BLaER1 (cell line): Measurements from ENCODE around the gene ZNF831.

Experiments used
- H3K27ac ChIP-seq: shearing (Covaris generic); formaldehyde crosslinking; 2 replicates; pipeline ENCODE4 v1.8.1; 2022
- H3K27me3 ChIP-seq: shearing (Covaris generic); formaldehyde crosslinking; 2 replicates; pipeline ENCODE4 v1.8.1; 2022
- H3K36me3 ChIP-seq: shearing (Covaris generic); formaldehyde crosslinking; 2 replicates; pipeline ENCODE4 v1.8.1; 2022
- H3K4me1 ChIP-seq: shearing (Covaris generic); formaldehyde crosslinking; 2 replicates; pipeline ENCODE4 v1.8.1; 2022
- H3K4me2 ChIP-seq: shearing (Covaris generic); formaldehyde crosslinking; 2 replicates; pipeline ENCODE4 v1.8.1; 2022
- H3K4me3 ChIP-seq: shearing (Covaris generic); formaldehyde crosslinking; 2 replicates; pipeline ENCODE4 v1.8.1; 2022
- H3K9ac ChIP-seq: shearing (Covaris generic); formaldehyde crosslinking; 2 replicates; pipeline ENCODE4 v1.8.1; 2022
- H3K9me3 ChIP-seq: shearing (Covaris generic); formaldehyde crosslinking; 2 replicates; pipeline ENCODE4 v1.8.1; 2022
- H4K20me1 ChIP-seq: shearing (Covaris generic); formaldehyde crosslinking; 2 replicates; pipeline ENCODE4 v1.8.1; 2022
- Cebpa-rat ChIP-seq: shearing (Covaris generic); IDR thresholded peaks from 2 replicates; pipeline ENCODE4 v1.8.1; 2022

Gene ZNF831

DNA sequence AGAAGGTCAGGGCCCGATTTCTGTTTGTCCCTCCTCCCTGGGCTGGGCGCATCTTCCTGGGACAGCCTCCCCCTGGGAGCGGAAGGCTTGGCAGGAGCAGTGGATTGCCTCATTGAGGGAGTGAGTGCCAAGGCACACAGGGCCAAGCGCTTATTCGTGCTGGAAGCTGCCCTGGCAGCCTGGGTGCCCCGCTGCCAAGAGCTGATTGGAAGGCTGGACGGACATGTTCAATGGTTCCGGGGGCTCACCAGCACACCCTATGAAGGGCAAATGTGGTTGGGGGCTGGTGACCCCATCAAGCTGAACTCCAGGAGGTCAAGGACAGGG, 10.3 kb upstream of the ZNF831 start:
- Histone ChIP-seq H3K9me3 (no peaks in the 10 kb centered on the region), H3K9ac (no peak overlapping the region), H3K36me3 (no peaks in the 10 kb centered on the region), H3K27me3 (no peaks in the 10 kb centered on the region), H3K4me1 (peaks cover 73% of the 10 kb centered on the region), H3K4me2 (peak overlapping the region; percentile 74), H3K4me3 (no peak overlapping the region), H4K20me1 (no peaks in the 10 kb centered on the region), H3K27ac (no peak overlapping the region)
- TF ChIP-seq Cebpa-rat: no peak

DNA sequence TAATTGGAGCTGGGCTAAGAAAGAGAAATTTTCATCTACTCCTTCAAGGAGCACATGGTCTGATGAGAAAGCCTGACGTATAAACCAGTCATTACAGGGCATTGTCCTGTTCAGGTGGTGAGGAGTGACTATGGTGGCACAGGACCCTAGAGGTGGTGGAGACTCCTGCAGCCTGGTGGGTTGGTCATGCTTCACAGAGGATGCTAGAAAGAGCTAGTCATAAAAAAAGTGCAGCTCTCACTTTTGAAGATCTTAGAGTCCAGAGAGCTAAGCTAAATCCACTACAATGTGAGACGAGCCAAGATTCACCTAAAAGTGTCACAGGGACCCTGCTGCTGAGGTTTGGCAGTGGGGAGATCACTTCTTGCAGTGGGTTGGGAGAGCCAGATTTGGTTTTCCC, 9.8 kb upstream of the ZNF831 start:
- Histone ChIP-seq H3K36me3 (no peaks in the 10 kb centered on the region), H3K27ac (no peak overlapping the region), H3K4me3 (no peak overlapping the region), H3K9me3 (no peaks in the 10 kb centered on the region), H3K27me3 (no peaks in the 10 kb centered on the region), H3K4me2 (peak overlapping the region; percentile 74; the same call in 1 of the 2 replicates), H3K4me1 (peaks cover 75% of the 10 kb centered on the region), H3K9ac (no peak overlapping the region), H4K20me1 (no peaks in the 10 kb centered on the region)
- no peak for TF ChIP-seq Cebpa-rat

DNA sequence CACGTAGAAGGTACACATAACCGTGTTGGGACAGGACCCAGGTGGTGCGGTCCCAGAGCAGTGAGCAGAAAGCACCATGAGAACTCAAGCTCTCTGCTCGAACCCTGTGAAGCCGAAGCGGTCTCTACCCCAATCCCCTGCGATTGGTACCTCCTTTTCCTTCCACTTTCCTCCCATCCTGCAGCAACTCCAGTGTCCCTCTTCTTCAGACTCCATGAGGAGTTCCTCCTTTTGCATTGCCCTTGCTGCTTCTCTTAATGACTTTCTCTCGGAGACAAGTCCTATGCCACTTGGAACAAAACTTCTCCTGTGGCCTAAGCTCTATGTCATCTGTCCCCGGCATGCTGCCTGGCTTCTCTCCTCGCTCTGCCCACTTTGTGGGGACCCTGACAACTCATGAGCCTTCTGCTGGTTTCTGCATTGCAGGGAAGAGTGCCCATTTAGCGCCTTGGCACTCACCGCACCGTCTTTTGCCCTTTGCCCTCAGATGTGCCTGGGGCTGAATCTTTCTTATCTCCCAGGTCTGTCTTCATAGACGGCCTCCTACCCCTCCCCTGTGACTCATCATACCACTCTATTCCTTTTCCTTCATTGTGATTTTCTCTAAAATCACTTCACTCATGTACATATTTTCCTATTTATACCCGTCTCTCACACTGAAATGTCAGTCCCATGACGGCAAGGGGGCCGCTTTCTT, 9.2 kb upstream of the ZNF831 start:
- Histone ChIP-seq H3K27ac (no peak overlapping the region), H3K4me3 (no peak overlapping the region), H3K4me1 (peaks cover 75% of the 10 kb centered on the region), H3K9me3 (no peaks in the 10 kb centered on the region), H3K4me2 (peak overlapping the region; percentile 74; the same call in 1 of the 2 replicates), H3K36me3 (no peaks in the 10 kb centered on the region), H3K27me3 (no peaks in the 10 kb centered on the region), H4K20me1 (no peaks in the 10 kb centered on the region), H3K9ac (no peak overlapping the region)
- TF ChIP-seq Cebpa-rat: no peak

DNA sequence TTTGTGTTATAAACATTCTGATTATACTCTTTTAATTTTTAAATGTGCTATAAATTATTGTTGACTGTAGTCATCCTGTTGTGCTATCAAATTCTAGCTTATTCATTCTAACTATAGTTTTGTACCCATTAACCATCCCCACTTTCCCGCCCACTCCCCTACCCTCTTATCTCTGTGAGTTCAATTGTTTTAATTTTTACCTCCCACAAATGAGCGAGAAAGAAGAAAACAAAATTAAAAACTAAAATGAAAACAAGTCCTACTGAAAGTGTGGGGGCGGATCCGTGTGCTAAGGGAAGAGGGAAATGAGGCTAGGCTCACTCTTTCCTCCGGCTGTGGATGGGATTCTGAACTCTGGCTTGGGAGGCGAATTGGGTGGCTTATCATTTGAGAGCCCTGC, 6.6 kb upstream of the ZNF831 start:
- Histone ChIP-seq H3K27me3 (no peaks in the 10 kb centered on the region), H3K4me1 (peaks cover 74% of the 10 kb centered on the region), H3K27ac (no peak overlapping the region), H3K4me3 (no peak overlapping the region), H3K9me3 (no peaks in the 10 kb centered on the region), H4K20me1 (no peaks in the 10 kb centered on the region), H3K4me2 (no peak overlapping the region), H3K36me3 (no peaks in the 10 kb centered on the region), H3K9ac (no peak overlapping the region)
- TF ChIP-seq Cebpa-rat: no peak

DNA sequence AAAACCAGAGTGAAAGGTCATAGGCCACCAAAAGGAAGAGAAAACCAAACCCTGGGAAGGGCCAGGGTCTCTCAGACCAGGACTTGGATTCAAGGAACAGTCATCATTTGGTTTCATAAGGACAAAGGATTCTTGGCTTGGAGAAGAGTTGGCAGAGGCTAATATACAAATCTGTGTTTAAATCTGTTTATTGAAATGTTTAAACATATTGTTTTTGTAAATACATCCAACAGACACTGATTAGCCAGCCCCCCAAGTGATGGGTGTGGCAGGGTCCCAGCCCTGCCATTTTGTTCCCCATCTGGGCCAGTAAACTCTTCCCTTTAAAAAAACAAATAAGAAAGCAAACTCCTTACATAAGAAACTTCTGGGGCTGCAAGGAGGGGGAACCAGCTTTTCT, 6.1 kb upstream of the ZNF831 start:
- Histone ChIP-seq H3K4me2 (no peak overlapping the region), H3K4me1 (peaks cover 69% of the 10 kb centered on the region), H3K9ac (no peak overlapping the region), H3K9me3 (peaks cover 3% of the 10 kb centered on the region), H3K36me3 (no peaks in the 10 kb centered on the region), H3K27ac (no peak overlapping the region), H3K4me3 (no peak overlapping the region), H3K27me3 (no peaks in the 10 kb centered on the region), H4K20me1 (no peaks in the 10 kb centered on the region)
- TF ChIP-seq Cebpa-rat: no peak

DNA sequence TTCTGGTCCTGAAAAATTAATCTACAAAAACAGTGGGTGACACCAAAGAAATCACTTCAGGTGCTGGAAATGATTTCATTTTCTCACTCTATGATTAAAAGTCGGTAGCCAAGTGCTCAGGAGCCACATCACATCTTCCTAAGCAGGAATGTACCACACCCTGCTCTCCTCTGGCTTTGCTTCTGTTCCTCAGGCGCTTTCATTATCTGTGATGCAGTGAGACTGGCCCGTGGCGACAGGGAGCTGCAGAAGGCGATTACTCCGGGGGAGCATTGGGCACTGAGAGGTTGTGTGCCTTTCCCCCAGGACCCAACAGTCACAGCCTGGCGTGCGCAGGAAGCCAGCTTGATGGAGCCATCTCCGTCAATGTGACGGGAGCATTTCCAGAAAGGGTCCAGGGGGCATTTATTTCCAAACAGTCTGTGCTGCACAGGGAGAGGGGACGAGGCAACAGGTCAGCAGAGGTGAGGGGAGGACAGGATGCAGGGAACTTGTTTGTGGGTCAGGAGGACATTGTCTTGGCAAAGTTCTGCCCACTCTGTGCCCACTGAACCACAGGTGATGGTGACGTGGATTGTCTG, 5.6 kb upstream of the ZNF831 start:
- Histone ChIP-seq H3K27ac (no peak overlapping the region), H3K4me3 (no peak overlapping the region), H4K20me1 (no peaks in the 10 kb centered on the region), H3K4me2 (peak overlapping the region; percentile 87), H3K9me3 (peaks cover 5% of the 10 kb centered on the region), H3K27me3 (no peaks in the 10 kb centered on the region), H3K36me3 (no peaks in the 10 kb centered on the region), H3K4me1 (peaks cover 67% of the 10 kb centered on the region), H3K9ac (no peak overlapping the region)
- TF ChIP-seq Cebpa-rat: no peak

DNA sequence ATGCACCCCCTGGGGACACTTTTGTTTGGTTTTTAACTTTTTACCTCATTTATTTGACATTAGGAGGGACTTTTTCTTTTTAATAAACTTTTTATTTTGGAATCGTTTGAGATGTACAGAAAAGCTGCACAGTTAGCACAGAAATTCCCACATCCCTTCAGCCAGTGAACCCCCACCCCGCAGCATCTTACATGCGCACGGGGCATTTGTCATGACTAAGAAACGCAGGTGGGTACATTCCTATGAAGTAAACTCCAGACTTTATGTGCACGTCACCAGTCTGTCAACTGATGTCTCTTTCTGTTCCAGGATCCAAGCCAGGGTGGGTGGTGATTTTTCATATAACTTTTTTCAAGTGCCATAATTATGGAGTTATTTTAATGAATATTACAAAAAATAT, 4.9 kb upstream of the ZNF831 start:
- H3K36me3 ChIP-seq: no peaks in the 10 kb centered on the region
- TF ChIP-seq Cebpa-rat: no peak
- no peak overlapping the region for H3K4me3 ChIP-seq
- peaks cover 5% of the 10 kb centered on the region for H3K9me3 ChIP-seq
- H3K27ac ChIP-seq: no peak overlapping the region
- H3K4me1 ChIP-seq: peaks cover 67% of the 10 kb centered on the region
- no peaks in the 10 kb centered on the region for H4K20me1 ChIP-seq
- peak overlapping the region; percentile 87 for H3K4me2 ChIP-seq
- no peak overlapping the region for H3K9ac ChIP-seq
- no peaks in the 10 kb centered on the region for H3K27me3 ChIP-seq

DNA sequence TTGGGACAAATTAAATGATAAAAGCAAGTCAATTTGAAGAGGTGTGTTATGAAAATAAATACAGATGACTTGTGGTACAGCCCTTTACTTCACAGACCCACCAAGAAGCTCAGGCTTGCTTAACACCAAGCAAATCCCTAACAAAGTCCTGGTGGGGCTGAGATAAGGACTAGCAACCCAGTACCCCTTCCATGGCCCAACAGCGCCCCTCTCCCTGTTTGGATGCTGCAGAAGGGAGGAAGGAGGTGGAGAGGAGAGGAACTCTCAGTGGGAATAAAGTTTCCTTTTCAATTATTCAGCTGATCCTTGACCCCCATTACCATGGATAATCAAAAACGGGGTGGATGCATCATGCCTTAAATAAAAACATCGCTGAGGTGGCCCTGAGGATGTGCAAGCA, 4.5 kb upstream of the ZNF831 start:
- no peak for TF ChIP-seq Cebpa-rat

DNA sequence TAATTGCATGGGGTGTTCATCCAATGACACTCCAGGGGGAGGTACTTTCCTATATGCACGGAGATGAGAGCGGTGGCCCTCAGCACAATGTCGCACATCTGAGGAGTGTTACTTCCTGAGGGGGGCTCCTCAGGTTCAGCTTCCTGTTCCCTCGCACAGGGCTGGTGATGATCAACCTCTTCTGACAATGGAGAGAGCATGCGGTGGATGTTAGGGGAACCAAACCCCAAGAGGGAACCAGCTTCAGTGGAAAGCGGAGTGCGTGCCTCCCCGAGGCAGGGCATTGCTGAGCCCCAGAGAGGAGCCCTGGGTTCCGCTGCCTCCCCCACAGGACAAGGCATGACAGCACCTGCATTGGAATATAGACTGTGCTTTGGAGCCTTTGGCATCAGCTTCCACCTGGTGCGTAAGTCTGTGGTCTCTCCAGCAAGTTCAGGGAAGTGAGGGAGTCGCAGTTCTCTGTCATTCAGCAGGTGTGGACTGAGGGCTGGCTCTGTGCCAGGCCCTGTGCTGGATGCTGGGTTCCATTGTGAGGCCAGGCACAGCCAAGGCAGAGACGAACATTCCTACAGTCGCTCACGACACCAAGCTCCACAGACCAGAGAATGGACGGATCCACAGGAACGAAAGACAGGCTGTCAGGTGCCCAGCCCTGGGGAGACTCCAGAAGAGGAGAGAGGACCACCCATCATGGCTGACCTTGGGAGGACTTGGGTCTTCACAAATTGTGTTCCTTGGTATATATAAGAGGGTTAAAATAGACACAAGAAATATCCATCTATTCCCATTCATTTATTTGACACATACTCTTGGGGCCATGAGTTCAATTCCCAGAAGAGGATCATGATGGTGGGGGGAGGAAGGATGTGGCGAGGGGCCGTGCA, 3.9 kb upstream of the ZNF831 start:
- TF ChIP-seq Cebpa-rat: no peak
- no peaks in the 10 kb centered on the region for H3K36me3 ChIP-seq
- peak overlapping the region; percentile 69 for H3K27ac ChIP-seq
- H3K4me3 ChIP-seq: peak overlapping the region; percentile 43
- peaks cover 63% of the 10 kb centered on the region for H3K4me1 ChIP-seq
- H4K20me1 ChIP-seq: no peaks in the 10 kb centered on the region
- no peaks in the 10 kb centered on the region for H3K27me3 ChIP-seq
- H3K4me2 ChIP-seq: peak overlapping the region; percentile 87
- H3K9ac ChIP-seq: peak overlapping the region; percentile 11; the same call in 1 of the 2 replicates
- peaks cover 5% of the 10 kb centered on the region for H3K9me3 ChIP-seq

More for the DNA sequence above, 4.5 kb upstream of the ZNF831 start:
- Histone ChIP-seq H3K4me3 (no peak overlapping the region), H3K27me3 (no peaks in the 10 kb centered on the region), H4K20me1 (no peaks in the 10 kb centered on the region), H3K4me1 (peaks cover 67% of the 10 kb centered on the region), H3K27ac (peak overlapping the region; percentile 69; the same call in 1 of the 2 replicates), H3K9me3 (peaks cover 5% of the 10 kb centered on the region), H3K9ac (no peak overlapping the region; the same call in 1 of the 2 replicates), H3K36me3 (no peaks in the 10 kb centered on the region), H3K4me2 (peak overlapping the region; percentile 87)
